Choroid plexus epithelial cell (primary cell): ENCODE measurements around the gene HIPK2.

Experiments used
- DNase-seq: peaks from one replicate; pipeline ENCODE4 v3.0.0-alpha.2; 2010; ENCODE audit warnings: low read depth
- H3K4me3 ChIP-seq: 2 replicates; pipeline ENCODE4 v1.5.1; 2011; ENCODE audit warnings: low read depth, mild to moderate bottlenecking, control low read depth, low read length, moderate library complexity
- CTCF ChIP-seq: conservative IDR thresholded peaks from 2 replicates; pipeline ENCODE4 v1.5.1; 2011; ENCODE audit warnings: low read depth, mild to moderate bottlenecking, control low read depth, inconsistent platforms, low read length, moderate library complexity

Gene HIPK2

GRCh38 chr7:139703487-139704307, 74.1 kb downstream of the HIPK2 start:
- no peak overlapping the region for H3K4me3 ChIP-seq
- TF ChIP-seq CTCF, result no peak
- DNase-seq, result no peak

- no peak overlapping the region for H3K4me3 ChIP-seq
- no peak for TF ChIP-seq CTCF
- peak; percentile 69 for DNase-seq
These were observed 74.8 kb downstream of the HIPK2 start for GRCh38 chr7:139702811-139703486.

GRCh38 chr7:139702313-139702731, 75.5 kb downstream of the HIPK2 start:
- no peak overlapping the region for H3K4me3 ChIP-seq
- DNase-seq, result no peak
- TF ChIP-seq CTCF, result no peak

GRCh38 chr7:139701908-139702307, 75.9 kb downstream of the HIPK2 start:
- no peak overlapping the region for H3K4me3 ChIP-seq
- no peak for TF ChIP-seq CTCF
- no peak for DNase-seq

- no peak for TF ChIP-seq CTCF
- no peak for DNase-seq
- H3K4me3 ChIP-seq, result no peak overlapping the region
These were observed 77.1 kb downstream of the HIPK2 start for GRCh38 chr7:139700505-139701235.

GRCh38 chr7:139699640-139700504, 77.9 kb downstream of the HIPK2 start:
- peak; percentile 28 for TF ChIP-seq CTCF
- H3K4me3 ChIP-seq, result no peak overlapping the region
- no peak for DNase-seq
